H1 (cell line): ENCODE data around the gene ANKS1B. TPM values are rescaled to one million over a fixed set of nuclear protein-coding genes. Genes with fewer than 3 reads are reported as not detected.

Source experiments
- CTCF ChIA-PET: fragments of 300-600 bp; sonication (Branson Sonifier 250); formaldehyde crosslinking; loops from one replicate; lab custom pipeline; 2021; ENCODE audit not compliant: partially characterized antibody; lab: Charles Lee
- POLR2A ChIA-PET: fragments of 300-600 bp; sonication (Branson Sonifier 250); formaldehyde crosslinking; loops from one replicate; lab custom pipeline; 2021; ENCODE audit warnings: inconsistent platforms; ENCODE audit not compliant: partially characterized antibody; lab: Charles Lee
- DNase-seq, 2 experiments: peaks; one replicate each; pipeline versions ENCODE4 v3.0.0 to v3.0.0-alpha.2; 2010 to 2022; ENCODE audit warnings: low spot score in 2 of 2, low read depth in 1 of 2, mixed read lengths in 1 of 2
- FAIRE-seq: peaks from 2 replicates; lab custom pipeline; 2011; peaks lifted over from hg19 to GRCh38; lab: Jason Lieb, UNC
- H2AFZ ChIP-seq: 2 replicates; pipeline ENCODE4 v1.8.1; 2012; ENCODE audit warnings: low read length, inconsistent platforms
- H2AK5ac ChIP-seq: 2 replicates; pipeline ENCODE4 v1.6.1; 2013; ENCODE audit warnings: low read depth, low read length
- H2BK120ac ChIP-seq: replicated peaks from 2 replicates; pipeline ENCODE3; 2013; ENCODE audit warnings: low read depth, low read length, inconsistent platforms
- H2BK12ac ChIP-seq: 2 replicates; pipeline ENCODE4 v1.6.1; 2013; ENCODE audit warnings: low read depth, low read length
- H2BK15ac ChIP-seq: 2 replicates; pipeline ENCODE4 v1.6.1; 2013; ENCODE audit warnings: low read length
- H2BK20ac ChIP-seq: 2 replicates; pipeline ENCODE4 v1.6.1; 2013; ENCODE audit warnings: low read length
- H2BK5ac ChIP-seq: 2 replicates; pipeline ENCODE4 v1.6.1; 2013; ENCODE audit warnings: low read depth, low read length
- H3K14ac ChIP-seq: 2 replicates; pipeline ENCODE4 v1.6.1; 2013; ENCODE audit warnings: inconsistent platforms; ENCODE audit not compliant: insufficient read length
- H3K18ac ChIP-seq: 2 replicates; pipeline ENCODE4 v1.6.1; 2013; ENCODE audit warnings: low read length; ENCODE audit errors: extremely low read depth
- H3K23ac ChIP-seq: 2 replicates; pipeline ENCODE4 v1.6.1; 2013; ENCODE audit warnings: inconsistent platforms; ENCODE audit not compliant: insufficient read length
- H3K23me2 ChIP-seq: 2 replicates; pipeline ENCODE4 v1.6.1; 2013; ENCODE audit warnings: low read depth, low read length
- H3K27ac ChIP-seq: 2 replicates; pipeline ENCODE4 v1.6.1; 2011; ENCODE audit warnings: low read depth, low read length, inconsistent platforms
- H3K27me3 ChIP-seq, 4 experiments: replicated peaks in 1 of 4; 1 replicate in 1 of 4; 2 replicates in 3 of 4; pipeline versions ENCODE4 v1.6.1 to v1.8.1; 2011 to 2013; ENCODE audit warnings: low read length in 3 of 4, mild to moderate bottlenecking in 3 of 4, inconsistent platforms in 2 of 4, mixed read lengths in 2 of 4, moderate library complexity in 1 of 4; ENCODE audit not compliant: control insufficient read depth in 3 of 4, insufficient read depth in 3 of 4; ENCODE audit errors: extremely low read depth in 1 of 4
- H3K36me3 ChIP-seq, 4 experiments: 2 replicates each; pipeline versions ENCODE4 v1.6.1 to v1.8.1; 2011 to 2013; ENCODE audit warnings: mild to moderate bottlenecking in 4 of 4, low read length in 3 of 4, moderate library complexity in 2 of 4, control low read depth in 1 of 4, inconsistent platforms in 1 of 4; ENCODE audit not compliant: insufficient read depth in 4 of 4, control insufficient read depth in 2 of 4
- H3K4ac ChIP-seq: replicated peaks from 2 replicates; pipeline ENCODE3; 2013; ENCODE audit warnings: low read length, low read depth, mixed read lengths, inconsistent platforms; ENCODE audit not compliant: insufficient read length
- H3K4me1 ChIP-seq, 4 experiments: replicated peaks in 1 of 4; 1 replicate in 1 of 4; 2 replicates in 3 of 4; pipeline versions ENCODE4 v1.6.1 to v1.8.1; 2011 to 2013; ENCODE audit warnings: low read length in 3 of 4, inconsistent platforms in 2 of 4, mixed read lengths in 1 of 4; ENCODE audit not compliant: insufficient read depth in 4 of 4, control insufficient read depth in 3 of 4
- H3K4me2 ChIP-seq, 2 experiments: 2 replicates each; pipeline versions ENCODE4 v1.6.1 to v1.8.1; 2011 to 2013; ENCODE audit warnings: low read depth in 2 of 2, low read length in 2 of 2, control low read depth in 1 of 2, inconsistent platforms in 1 of 2, mild to moderate bottlenecking in 1 of 2; ENCODE audit not compliant: insufficient read depth in 1 of 2
- H3K4me3 ChIP-seq, 4 experiments: fragments of 200-600, 300-600 bp in 1 of 4; sonication (generic), shearing (Covaris generic), sonication (Bioruptor Twin) in 1 of 4; 2 replicates each; pipeline versions ENCODE4 v1.5.1 to v1.8.1; 2011 to 2016; ENCODE audit warnings: low read length in 4 of 4, low read depth in 3 of 4, control low read depth in 2 of 4, inconsistent platforms in 2 of 4, mild to moderate bottlenecking in 2 of 4, mixed read lengths in 1 of 4, moderate library complexity in 1 of 4; ENCODE audit not compliant: insufficient read depth in 2 of 4; ENCODE audit errors: extremely low read depth in 1 of 4
- H3K56ac ChIP-seq: replicated peaks from 2 replicates; pipeline ENCODE3; 2013; ENCODE audit warnings: low read depth, mild to moderate bottlenecking, mixed read lengths, low read length, inconsistent platforms; ENCODE audit not compliant: insufficient read length
- H3K79me1 ChIP-seq: 2 replicates; pipeline ENCODE4 v1.6.1; 2013; ENCODE audit warnings: low read depth, low read length, control low read depth
- H3K79me2 ChIP-seq, 2 experiments: 2 replicates each; pipeline versions ENCODE4 v1.6.1 to v1.8.1; 2012 to 2013; ENCODE audit warnings: low read length in 2 of 2, mild to moderate bottlenecking in 2 of 2, inconsistent platforms in 1 of 2; ENCODE audit not compliant: insufficient read depth in 2 of 2, control insufficient read depth in 1 of 2
- H3K9ac ChIP-seq, 4 experiments: replicated peaks in 1 of 4; 1 replicate in 1 of 4; 2 replicates in 3 of 4; pipeline versions ENCODE4 v1.6.1 to v1.8.1; 2011 to 2013; ENCODE audit warnings: low read depth in 3 of 4, low read length in 3 of 4, control low read depth in 2 of 4, mild to moderate bottlenecking in 2 of 4, moderate library complexity in 2 of 4, inconsistent platforms in 1 of 4; ENCODE audit errors: extremely low read depth in 1 of 4
- H3K9me3 ChIP-seq, 2 experiments: 2 replicates each; pipeline versions ENCODE4 v1.6.1 to v1.8.1; 2012 to 2013; ENCODE audit warnings: mild to moderate bottlenecking in 2 of 2, moderate library complexity in 2 of 2, control low read depth in 1 of 2, inconsistent platforms in 1 of 2, low read depth in 1 of 2, low read length in 1 of 2, mixed read lengths in 1 of 2; ENCODE audit not compliant: insufficient read depth in 2 of 2
- H4K20me1 ChIP-seq, 2 experiments: replicated peaks in 1 of 2; 2 replicates each; pipeline versions ENCODE3 to v1.8.1; 2011 to 2013; ENCODE audit warnings: inconsistent platforms in 2 of 2, low read length in 2 of 2, mild to moderate bottlenecking in 1 of 2; ENCODE audit not compliant: insufficient read depth in 2 of 2, control insufficient read depth in 1 of 2
- H4K5ac ChIP-seq: 2 replicates; pipeline ENCODE4 v1.6.1; 2013; ENCODE audit warnings: low read length, low read depth, mixed read lengths, inconsistent platforms; ENCODE audit not compliant: insufficient read length
- H4K8ac ChIP-seq: 2 replicates; pipeline ENCODE4 v1.8.0; 2013; ENCODE audit warnings: mild to moderate bottlenecking, moderate library complexity, low read length, inconsistent platforms; ENCODE audit not compliant: insufficient read depth; ENCODE audit errors: extremely low read depth
- H4K91ac ChIP-seq: replicated peaks from 2 replicates; pipeline ENCODE3; 2013; ENCODE audit warnings: low read length, mixed read lengths, inconsistent platforms; ENCODE audit not compliant: insufficient read length
- EGR1 ChIP-seq: IDR thresholded peaks from 2 replicates; pipeline ENCODE4 v1.6.1; 2011; ENCODE audit warnings: low read depth, low read length, borderline replicate concordance
- NANOG ChIP-seq: IDR thresholded peaks from 2 replicates; pipeline ENCODE4 v1.6.1; 2011; ENCODE audit warnings: low read length, low read depth, mild to moderate bottlenecking, inconsistent platforms; ENCODE audit not compliant: insufficient read depth, poor library complexity, severe bottlenecking
- POLR2AphosphoS5 ChIP-seq: IDR thresholded peaks from 2 replicates; pipeline ENCODE4 v1.6.1; 2011; ENCODE audit warnings: low read depth, low read length
- SIN3A ChIP-seq, 2 experiments: IDR thresholded peaks in 1 of 2; conservative IDR thresholded peaks in 1 of 2; 2 replicates each; pipeline ENCODE4 v1.6.1; 2011 to 2012; ENCODE audit warnings: low read length in 2 of 2, improper control_type of control experiment in 1 of 2, low read depth in 1 of 2, mild to moderate bottlenecking in 1 of 2
- SRF ChIP-seq: IDR thresholded peaks from 2 replicates; pipeline ENCODE4 v1.6.1; 2011; ENCODE audit warnings: mild to moderate bottlenecking, low read depth, low read length, moderate library complexity
- TAF1 ChIP-seq: IDR thresholded peaks from 2 replicates; pipeline ENCODE4 v1.6.1; 2011; ENCODE audit warnings: mild to moderate bottlenecking, low read depth, low read length
- WGBS, 2 experiments: shearing (Covaris generic) in 1 of 2; methylation state at CpG; one replicate each; pipeline versions ENCODE4 v1.1.6 to v1.1.7; 2013 to 2015; ENCODE audit warnings: low lambda C conversion rate in 2 of 2, mixed read lengths in 2 of 2, inconsistent platforms in 1 of 2, low coverage in 1 of 2, missing lambda C conversion rate in 1 of 2; ENCODE audit not compliant: insufficient replicate concordance in 2 of 2, insufficient coverage in 1 of 2, insufficient read length in 1 of 2; ENCODE audit errors: extremely low coverage in 1 of 2, missing lambda C conversion rate in 1 of 2; 5-methylcytosine and 5-hydroxymethylcytosine counted together
- long read RNA-seq, 2 experiments: library from RNA in 1 of 2; library from capped mRNA in 1 of 2; stranded (forward); transcript quantifications; one replicate each; pipeline ENCODE4 v2.0.0, GENCODE V29; 2021; ENCODE audit warnings: inconsistent platforms in 1 of 2
- polyA minus RNA-seq, 3 experiments: library from RNA; depleted of rRNA, polyadenylated mRNA; stranded (reverse); fragments of >200 nt; gene quantifications; 1 replicate in 2 of 3; 2 replicates in 1 of 3; pipeline ENCODE4 v1.2.3, GENCODE V29; 2011
- polyA plus RNA-seq, 7 experiments: library from polyadenylated mRNA; depleted of rRNA in 3 of 7; stranded (reverse) in 5 of 7; unstranded in 2 of 7; fragments of >200 nt in 5 of 7; fragments of 200-250 nt in 2 of 7; gene quantifications; 1 replicate in 5 of 7; 2 replicates in 1 of 7; 4 replicates in 1 of 7; pipeline versions ENCODE4 v1.2.1 to v1.2.3, GENCODE V29; 2011 to 2013; ENCODE audit warnings: missing spikeins in 2 of 7, mixed read lengths in 2 of 7
- total RNA-seq: library from RNA; stranded (reverse); fragmentation: NEBNext Ultra II Directional; extraction: Animal tissue kit (Norgen Biotek cat#: 25700); gene quantifications from 2 replicates; pipeline ENCODE4 v1.2.1, GENCODE V29; 2021
- TF ChIP-seq, protein P1 (sequence below): IDR thresholded peaks from 2 replicates; pipeline ENCODE4 v1.6.1; 2012; ENCODE audit warnings: inconsistent platforms

The ANKS1B gene
- 6.1 and 8.5 TPM in 2 replicates for total RNA-seq
- polyA plus RNA-seq (2011; rRNA removed), result 2.7 TPM in 2 replicates
- 2.9 TPM for polyA plus RNA-seq (2011; cell fraction: cytosol; rRNA removed)
- 8.2 TPM for polyA plus RNA-seq (2011; cell fraction: nucleus; rRNA removed)
- polyA plus RNA-seq (2012, experiment 1 of 2), result 3.1 to 4.5 TPM (median 4.1 TPM) in 4 replicates
- 1.3 TPM for polyA plus RNA-seq (2012, experiment 2 of 2)
- 2.8 TPM for polyA plus RNA-seq (2013, experiment 1 of 2)
- 3.6 TPM for polyA plus RNA-seq (2013, experiment 2 of 2)
- polyA minus RNA-seq (2011; rRNA and poly(A)+ RNA removed), result 18.3 and 23.7 TPM in 2 replicates
- polyA minus RNA-seq (2011; cell fraction: cytosol; rRNA and poly(A)+ RNA removed), result 5.1 TPM
- 64.6 TPM for polyA minus RNA-seq (2011; cell fraction: nucleus; rRNA and poly(A)+ RNA removed)
- long read RNA-seq, experiment 1, partial matches to known transcripts, result 1 of 2 reads
- long read RNA-seq, experiment 1, other reads (novel, unspliced or antisense), result 1 of 2 reads
- long read RNA-seq, experiment 2, result 0 reads

DNA sequence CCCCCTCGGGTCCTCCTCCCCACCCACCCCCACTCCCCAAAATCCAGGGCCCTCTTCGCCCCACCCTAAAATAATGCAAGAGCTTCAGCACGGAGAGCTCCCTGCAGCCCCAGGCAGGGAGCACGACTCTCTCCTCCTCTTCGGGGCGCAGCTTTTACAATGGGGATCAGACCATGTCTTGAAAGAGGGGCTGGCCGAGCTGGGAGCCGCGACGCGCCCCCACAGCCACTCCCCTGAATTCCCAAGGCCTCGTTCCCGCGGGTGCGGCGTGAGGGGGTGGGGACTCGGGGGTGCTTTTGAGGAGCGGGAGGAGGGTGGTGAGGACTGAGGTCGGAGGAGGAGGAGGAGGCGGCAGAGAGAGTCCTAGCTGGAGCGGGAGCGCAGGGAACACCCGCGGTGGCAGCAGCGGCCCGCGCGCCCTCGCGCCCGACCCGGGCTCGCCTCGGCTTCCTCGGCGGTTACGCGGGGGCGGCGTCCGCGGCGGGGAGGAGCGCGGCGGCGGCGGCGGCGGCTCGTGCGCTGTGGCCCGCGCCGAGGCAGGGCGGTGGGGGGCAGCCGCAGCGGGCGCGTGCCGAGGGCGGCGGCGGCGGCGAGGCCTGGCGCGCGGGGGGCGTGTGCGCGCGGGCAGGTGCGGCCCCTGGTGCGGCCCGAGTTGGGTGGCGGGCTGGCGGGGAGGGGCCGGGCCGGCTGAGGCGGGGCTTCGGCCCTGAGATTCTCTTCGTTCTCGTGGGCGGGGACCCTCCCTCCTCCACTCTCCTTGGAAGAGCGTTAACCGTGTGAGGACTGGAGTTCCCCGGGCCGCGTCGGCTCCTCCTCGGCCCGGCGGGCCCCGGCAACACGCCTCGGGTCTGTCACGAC is at the start of gene ANKS1B:
Gene ANKS1B (minus strand): TSS at position 666 of the 858 bp plus-strand sequence. CDS start 699 bp downstream, outside the sequence.
- H3K4me2 ChIP-seq, result peak within 1 kb of the TSS; percentile 94 to 95
- ChIA-PET POLR2A (interaction anchor here (0.7 to 0.8 kb wide), 3 partner anchors 9 to 245 kb away, joined by 3 to 4 read pairs (median 3); partner anchors contain the start of gene ACTR6), CTCF (interaction anchor here (0.6 to 2.8 kb wide), 3 partner anchors 12 to 593 kb away, joined by 4 to 9 read pairs (median 5); no protein-coding TSS in a partner anchor)
- H4K91ac ChIP-seq, result peak within 1 kb of the TSS; percentile 47
- no peak within 1 kb of the TSS; the same call in 1 of the 2 replicates for H2BK20ac ChIP-seq
- H3K36me3 ChIP-seq, result no peaks in the 10 kb centered on the region
- peak within 1 kb of the TSS; percentile 23 for H4K5ac ChIP-seq
- no peak within 1 kb of the TSS for H2BK12ac ChIP-seq
- no peak within 1 kb of the TSS for H2BK120ac ChIP-seq
- H3K9me3 ChIP-seq, result no peaks in the 10 kb centered on the region
- H3K4ac ChIP-seq, result no peak within 1 kb of the TSS
- peaks cover 0 to 8% (median 6%) of the 10 kb centered on the region in 4 experiments; a peak in 4 of 7 replicates for H3K4me1 ChIP-seq
- no peak within 1 kb of the TSS for H3K14ac ChIP-seq
- H2AK5ac ChIP-seq, result no peak within 1 kb of the TSS
- no peak within 1 kb of the TSS for H2BK15ac ChIP-seq
- H3K27ac ChIP-seq, result no peak within 1 kb of the TSS
- DNase-seq, result peak; percentile 25 to 83
- H2AFZ ChIP-seq, result peak within 1 kb of the TSS; percentile 93
- H2BK5ac ChIP-seq, result no peak within 1 kb of the TSS
- peak within 1 kb of the TSS; percentile 57; the same call in 1 of the 2 replicates for H4K8ac ChIP-seq
- peaks cover 6% of the 10 kb centered on the region for H3K23me2 ChIP-seq
- no peak within 1 kb of the TSS for H3K56ac ChIP-seq
- H3K9ac ChIP-seq, result peak within 1 kb of the TSS; percentile 15 to 62 (median 38)
- 2% methylated on average over 16 of the region's 98 CpGs; no CpG with 5 or more reads in 1 of the 2 experiments for WGBS, 2 experiments
- H4K20me1 ChIP-seq, result no peaks in the 10 kb centered on the region
- no peak for FAIRE-seq
- no peaks in the 10 kb centered on the region for H3K79me1 ChIP-seq
- no peak within 1 kb of the TSS for H3K23ac ChIP-seq
- no peaks in the 10 kb centered on the region; a peak in 1 of 4 replicates for H3K79me2 ChIP-seq
- peak within 1 kb of the TSS; percentile 66 to 96 (median 74) for H3K4me3 ChIP-seq
- peak within 1 kb of the TSS; percentile 42 for H3K18ac ChIP-seq
- H3K27me3 ChIP-seq, result 0 out of 7 replicates have a peak, but pooled peaks cover 0 to 2% (median 0%) of the 10 kb centered on the region in 4 experiments
- no peak for TF ChIP-seq SRF
- TF ChIP-seq SIN3A (conservative IDR thresholded peaks at IDR 0.05 in 1 of 2, IDR thresholded peaks at IDR 0.05 in 1 of 2; ENCODE audit: low read depth in 1 of 2, low read length in 2 of 2), result 0 out of 4 replicates have a peak, but pooled peaks of 1 of the 2 experiments have one; percentile 40
- TF ChIP-seq NANOG, result no peak
- TF ChIP-seq, protein P1, sequence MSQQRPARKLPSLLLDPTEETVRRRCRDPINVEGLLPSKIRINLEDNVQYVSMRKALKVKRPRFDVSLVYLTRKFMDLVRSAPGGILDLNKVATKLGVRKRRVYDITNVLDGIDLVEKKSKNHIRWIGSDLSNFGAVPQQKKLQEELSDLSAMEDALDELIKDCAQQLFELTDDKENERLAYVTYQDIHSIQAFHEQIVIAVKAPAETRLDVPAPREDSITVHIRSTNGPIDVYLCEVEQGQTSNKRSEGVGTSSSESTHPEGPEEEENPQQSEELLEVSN, result peak; percentile 29
- TF ChIP-seq TAF1, result 0 out of 2 replicates have a peak, but pooled peaks have one; percentile 21
- TF ChIP-seq EGR1, result peak; percentile 80; the same call in 1 of the 2 replicates
- 0 out of 2 replicates have a peak, but pooled peaks have one; percentile 21 for TF ChIP-seq POLR2AphosphoS5
